ENCODE results near the gene ASB7. TPM values are rescaled to one million over a fixed set of nuclear protein-coding genes. Genes with fewer than 3 reads are reported as not detected.
"Not testable (repeated sequence)": the region's sequence is repeated elsewhere in the genome, so short reads cannot be mapped to it uniquely, and the experiment has no call there.

ASB7 gene
- total RNA-seq, 1 experiment from 2014 or later, result 12.9 TPM

GRCh38 chr15:100671124-100671680 is 68.8 kb downstream of the ASB7 start:
- ATAC-seq, result no peak
- no peak for TF ChIP-seq GTF2I (CRISPR knock-in tag; conservative IDR thresholded peaks at IDR 0.05)
- no peak for TF ChIP-seq HMGXB4 (CRISPR knock-in tag; IDR thresholded peaks at IDR 0.05)
- no peak for TF ChIP-seq GRHL2 (CRISPR knock-in tag; IDR thresholded peaks at IDR 0.05; ENCODE audit: insufficient replicate concordance, severe bottlenecking)
- TF ChIP-seq ETV6 (CRISPR knock-in tag; IDR thresholded peaks at IDR 0.05), result no peak
- TF ChIP-seq JUN (CRISPR knock-in tag; IDR thresholded peaks at IDR 0.05), result no peak
- no peak for TF ChIP-seq ZNF396 (CRISPR knock-in tag; IDR thresholded peaks at IDR 0.05; ENCODE audit: borderline replicate concordance)
- TF ChIP-seq PRRX2 (CRISPR knock-in tag; IDR thresholded peaks at IDR 0.05), result no peak
- TF ChIP-seq ATF2 (CRISPR knock-in tag; IDR thresholded peaks at IDR 0.05; ENCODE audit: borderline replicate concordance, low read depth), result no peak
- no peak for TF ChIP-seq CBFB (CRISPR knock-in tag; IDR thresholded peaks at IDR 0.05; ENCODE audit: low read depth)
- TF ChIP-seq KAT7 (CRISPR knock-in tag; IDR thresholded peaks at IDR 0.05; ENCODE audit: borderline replicate concordance), result no peak
- ChIA-PET CTCF (interaction anchor here (1.3 to 1.9 kb wide), 5 partner anchors 8 to 218 kb away, joined by 3 to 20 read pairs (median 8); no protein-coding TSS in a partner anchor), POLR2A (no interaction called here)
- Mint-ChIP-seq H3K4me3 (no peak overlapping the region), H3K36me3 (no peaks in the 10 kb centered on the region), H3K27ac (no peak overlapping the region), H3K4me1 (no peaks in the 10 kb centered on the region; the same call in 1 of the 2 replicates), H3K27me3 (ENCODE audit: low read depth) (no peaks in the 10 kb centered on the region), H3K9me3 (peaks cover 7% of the 10 kb centered on the region; the same call in 1 of the 2 replicates)
- no peak for DNase-seq (ENCODE audit: low spot score)

- CTCF ChIA-PET, result interaction anchor here (0.6 to 1.9 kb wide), 7 partner anchors 9 to 336 kb away, joined by 3 to 20 read pairs (median 3); no protein-coding TSS in a partner anchor
- no peaks in the 10 kb centered on the region; the same call in 1 of the 2 replicates for H3K4me1 Mint-ChIP-seq
- H3K36me3 Mint-ChIP-seq, result no peaks in the 10 kb centered on the region
- no peak overlapping the region for H3K27ac Mint-ChIP-seq
- H3K27me3 Mint-ChIP-seq (ENCODE audit: low read depth), result peaks cover 5% of the 10 kb centered on the region; the same call in 1 of the 2 replicates
- DNase-seq (ENCODE audit: low spot score), result peak; percentile 36
- no peak overlapping the region for H3K4me3 Mint-ChIP-seq
- POLR2A ChIA-PET, result no interaction called here
- ATAC-seq, result peak; percentile 94
- peaks cover 10% of the 10 kb centered on the region; the same call in 1 of the 2 replicates for H3K9me3 Mint-ChIP-seq
- TF ChIP-seq ZNF425 (CRISPR knock-in tag; conservative IDR thresholded peaks at IDR 0.05) (no peak), CTCF (IDR thresholded peaks at IDR 0.05) (peak; percentile 40; the same call in 1 of the 2 replicates), CREB1 (CRISPR knock-in tag; IDR thresholded peaks at IDR 0.05) (no peak)
Measured at GRCh38 chr15:100671858-100672543, 69.6 kb downstream of the ASB7 start.

GRCh38 chr15:100672959-100673358 is 70.6 kb downstream of the ASB7 start:
- Mint-ChIP-seq H3K9me3 (peaks cover 12% of the 10 kb centered on the region), H3K27me3 (ENCODE audit: low read depth) (peaks cover 5% of the 10 kb centered on the region), H3K4me1 (no peaks in the 10 kb centered on the region; the same call in 1 of the 2 replicates), H3K36me3 (no peaks in the 10 kb centered on the region), H3K27ac (no peak overlapping the region), H3K4me3 (no peak overlapping the region)
- POLR2A ChIA-PET, result no interaction called here
- DNase-seq (ENCODE audit: low spot score), result no peak
- ATAC-seq, result no peak
- TF ChIP-seq ZNF281 (CRISPR knock-in tag; IDR thresholded peaks at IDR 0.05) (no peak), USF1 (CRISPR knock-in tag; IDR thresholded peaks at IDR 0.05) (no peak), CREM (CRISPR knock-in tag; IDR thresholded peaks at IDR 0.05) (no peak), FOXK1 (CRISPR knock-in tag; IDR thresholded peaks at IDR 0.05) (no peak)
- CTCF ChIA-PET, result interaction anchor here (1.3 to 1.9 kb wide), 3 partner anchors 10 to 216 kb away, joined by 3 to 11 read pairs (median 8); no protein-coding TSS in a partner anchor

- H3K36me3 Mint-ChIP-seq, result peaks cover 24% of the 10 kb centered on the region
- ATAC-seq; DNase-seq (ENCODE audit: low spot score); H3K4me3 Mint-ChIP-seq; H3K27ac Mint-ChIP-seq; POLR2A ChIA-PET; H3K4me1 Mint-ChIP-seq; H3K27me3 Mint-ChIP-seq (ENCODE audit: low read depth): not testable (repeated sequence)
- CTCF ChIA-PET, result interaction anchor here (1.0 kb wide), 1 partner anchor 12 kb away, joined by 3 read pairs; no protein-coding TSS in a partner anchor
- H3K9me3 Mint-ChIP-seq, result peaks cover 52% of the 10 kb centered on the region
Measured at GRCh38 chr15:100679151-100679550, 76.8 kb downstream of the ASB7 start.

Data from WTC11 (cell line).